ENCODE results near the gene TNFRSF9.

Gene TNFRSF9

DNA sequence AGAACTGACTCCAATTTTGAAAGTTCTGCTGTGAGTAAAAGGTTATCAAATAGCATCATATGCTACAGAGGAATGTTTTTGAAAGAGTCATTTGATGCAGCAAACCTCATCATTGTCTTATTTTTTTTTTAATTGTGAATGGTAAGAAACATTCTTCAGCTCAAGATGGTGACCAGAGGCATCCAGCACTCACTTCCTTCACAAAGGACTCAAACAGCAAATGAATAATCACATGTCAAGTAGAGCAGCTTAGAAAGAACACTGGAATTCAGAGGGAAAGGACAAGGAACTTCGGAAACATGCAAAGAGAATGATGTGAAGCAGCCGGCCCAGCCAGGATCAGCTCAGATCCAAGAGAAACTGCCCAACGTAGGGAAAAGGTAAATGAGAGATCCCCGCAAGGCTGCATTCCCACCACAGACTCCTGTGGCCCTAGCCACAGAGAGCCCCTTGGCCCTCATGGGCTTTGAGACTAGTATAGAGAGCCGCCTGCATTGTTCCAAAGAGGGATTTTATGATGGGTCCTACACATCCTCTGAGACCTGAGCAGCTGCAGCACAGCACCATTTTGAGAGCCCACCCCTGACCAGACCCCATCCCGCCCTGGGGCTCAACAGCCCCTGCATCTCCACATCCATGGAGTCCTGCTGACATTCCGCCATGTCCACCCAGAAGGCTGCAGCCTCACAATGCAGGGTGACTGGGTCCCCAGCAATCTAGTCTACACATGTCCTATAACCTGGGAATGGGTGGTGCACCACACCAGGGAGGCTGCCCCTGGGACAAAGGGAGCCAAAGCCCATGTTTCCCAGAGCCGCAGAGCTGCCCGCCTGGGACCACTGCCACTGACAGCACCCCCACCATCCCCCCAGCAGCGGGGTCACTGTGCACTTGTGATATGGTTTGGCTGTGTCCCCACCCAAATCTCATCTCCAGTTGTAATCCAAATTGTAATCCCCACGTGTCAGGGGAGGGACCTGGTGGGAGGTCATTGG, 66.5 kb downstream of the TNFRSF9 start:
- no peak overlapping the region for H3K4me3 ChIP-seq (ENCODE audit: low read length)
- TF ChIP-seq, protein P1, sequence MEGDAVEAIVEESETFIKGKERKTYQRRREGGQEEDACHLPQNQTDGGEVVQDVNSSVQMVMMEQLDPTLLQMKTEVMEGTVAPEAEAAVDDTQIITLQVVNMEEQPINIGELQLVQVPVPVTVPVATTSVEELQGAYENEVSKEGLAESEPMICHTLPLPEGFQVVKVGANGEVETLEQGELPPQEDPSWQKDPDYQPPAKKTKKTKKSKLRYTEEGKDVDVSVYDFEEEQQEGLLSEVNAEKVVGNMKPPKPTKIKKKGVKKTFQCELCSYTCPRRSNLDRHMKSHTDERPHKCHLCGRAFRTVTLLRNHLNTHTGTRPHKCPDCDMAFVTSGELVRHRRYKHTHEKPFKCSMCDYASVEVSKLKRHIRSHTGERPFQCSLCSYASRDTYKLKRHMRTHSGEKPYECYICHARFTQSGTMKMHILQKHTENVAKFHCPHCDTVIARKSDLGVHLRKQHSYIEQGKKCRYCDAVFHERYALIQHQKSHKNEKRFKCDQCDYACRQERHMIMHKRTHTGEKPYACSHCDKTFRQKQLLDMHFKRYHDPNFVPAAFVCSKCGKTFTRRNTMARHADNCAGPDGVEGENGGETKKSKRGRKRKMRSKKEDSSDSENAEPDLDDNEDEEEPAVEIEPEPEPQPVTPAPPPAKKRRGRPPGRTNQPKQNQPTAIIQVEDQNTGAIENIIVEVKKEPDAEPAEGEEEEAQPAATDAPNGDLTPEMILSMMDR (IDR thresholded peaks at IDR 0.05; ENCODE audit: insufficient read depth, low read depth, low read length, missing control alignments): no peak
- DNase-seq (ENCODE audit: low read depth): no peak

DNA sequence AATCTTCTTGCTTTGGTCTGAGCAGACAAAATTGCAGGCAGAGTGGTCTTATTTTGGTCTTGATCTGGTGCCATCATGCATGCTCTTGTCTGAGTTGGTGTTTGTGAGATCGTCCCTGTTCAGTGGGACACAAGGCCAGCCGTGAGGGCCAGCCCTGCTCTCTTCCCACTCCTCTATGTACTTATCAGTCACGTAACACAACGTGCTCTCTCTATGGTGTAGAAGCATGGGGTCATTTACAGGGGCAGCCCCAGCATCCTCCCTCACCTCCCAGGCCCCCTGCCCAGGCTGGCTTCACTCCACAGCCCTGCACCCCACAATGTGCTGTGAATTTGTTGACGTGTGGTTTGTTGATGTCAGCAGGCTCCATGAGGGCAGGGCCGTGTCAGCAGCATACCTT, 69.5 kb downstream of the TNFRSF9 start:
- no peak overlapping the region for H3K4me3 ChIP-seq (ENCODE audit: low read length)
- TF ChIP-seq, protein P1 (IDR thresholded peaks at IDR 0.05; ENCODE audit: insufficient read depth, low read depth, low read length, missing control alignments): no peak
- DNase-seq (ENCODE audit: low read depth): no peak

DNA sequence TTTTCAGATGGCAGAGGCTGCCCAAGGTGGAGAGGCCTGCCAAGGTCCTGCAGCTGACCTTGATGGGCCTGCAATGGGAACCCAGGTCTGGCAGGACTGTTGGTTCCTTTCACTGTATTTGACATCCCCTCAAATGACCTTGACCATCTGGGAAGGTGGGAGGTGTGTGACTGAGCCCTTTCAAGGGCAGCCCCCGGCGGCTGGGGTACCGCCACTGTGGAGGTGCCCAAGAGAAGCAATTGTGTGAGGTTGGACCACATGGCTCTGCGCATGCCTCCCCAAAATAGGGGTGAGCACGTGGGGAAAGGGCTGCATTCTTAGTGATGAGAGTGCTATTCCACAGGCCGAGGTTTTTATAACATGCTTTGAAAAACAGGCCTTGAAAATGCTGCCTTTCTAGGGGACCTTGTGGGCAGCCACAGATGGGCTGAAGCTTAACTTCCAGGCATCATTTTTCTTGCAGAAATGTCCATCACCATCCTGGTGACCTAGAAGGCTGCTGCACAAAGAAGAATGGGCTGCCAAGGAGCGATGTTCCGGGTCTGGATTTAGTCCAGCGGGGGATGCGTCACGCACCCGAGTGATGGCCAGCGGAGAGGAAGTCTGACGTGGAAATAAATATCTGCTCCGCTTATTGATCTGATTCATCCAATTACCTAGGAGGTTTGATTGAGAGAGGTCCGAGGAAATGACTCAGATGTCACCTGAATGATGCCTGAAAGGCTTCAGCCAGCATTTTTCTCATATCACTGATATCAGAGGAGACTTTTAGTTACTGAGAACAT, 71.3 kb downstream of the TNFRSF9 start:
- TF ChIP-seq, protein P1 (IDR thresholded peaks at IDR 0.05; ENCODE audit: insufficient read depth, low read depth, low read length, missing control alignments): no peak
- DNase-seq (ENCODE audit: low read depth): no peak
- no peak overlapping the region for H3K4me3 ChIP-seq (ENCODE audit: low read length)

DNA sequence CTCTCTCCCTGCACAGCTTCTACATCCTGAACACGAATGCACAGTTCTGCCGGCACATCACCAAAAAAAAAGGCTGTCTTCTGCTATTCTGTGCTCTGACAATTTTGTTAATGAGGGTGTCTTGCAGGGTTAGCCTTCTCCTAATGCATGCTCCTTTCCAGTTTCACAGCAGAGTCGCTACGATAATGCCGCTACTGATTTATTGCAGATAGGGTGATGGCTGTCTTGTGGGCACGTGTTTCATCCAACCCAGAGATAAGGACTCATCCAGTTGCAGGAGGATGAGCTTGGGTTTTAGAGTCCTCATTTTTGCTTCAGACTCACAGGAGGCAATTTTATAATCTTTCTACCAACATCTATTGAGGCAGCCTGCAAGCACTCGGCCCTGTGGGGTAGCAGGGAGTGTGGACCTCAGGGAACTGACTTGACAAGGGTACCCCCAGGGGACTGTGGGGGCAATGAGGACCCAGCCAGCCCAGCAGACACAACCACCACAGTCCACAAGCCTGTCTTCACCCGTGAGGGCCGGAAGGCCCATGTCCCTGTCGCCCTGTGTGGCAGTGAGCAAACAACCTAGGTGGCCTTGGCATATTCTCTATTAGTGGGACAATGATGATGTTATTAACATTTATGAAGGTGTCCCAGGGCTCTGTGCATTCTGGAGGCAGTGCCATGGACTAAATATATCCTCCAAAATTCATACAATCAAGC, 72.4 kb downstream of the TNFRSF9 start:
- H3K4me3 ChIP-seq (ENCODE audit: low read length): no peak overlapping the region
- TF ChIP-seq, protein P1 (IDR thresholded peaks at IDR 0.05; ENCODE audit: insufficient read depth, low read depth, low read length, missing control alignments): no peak

DNA sequence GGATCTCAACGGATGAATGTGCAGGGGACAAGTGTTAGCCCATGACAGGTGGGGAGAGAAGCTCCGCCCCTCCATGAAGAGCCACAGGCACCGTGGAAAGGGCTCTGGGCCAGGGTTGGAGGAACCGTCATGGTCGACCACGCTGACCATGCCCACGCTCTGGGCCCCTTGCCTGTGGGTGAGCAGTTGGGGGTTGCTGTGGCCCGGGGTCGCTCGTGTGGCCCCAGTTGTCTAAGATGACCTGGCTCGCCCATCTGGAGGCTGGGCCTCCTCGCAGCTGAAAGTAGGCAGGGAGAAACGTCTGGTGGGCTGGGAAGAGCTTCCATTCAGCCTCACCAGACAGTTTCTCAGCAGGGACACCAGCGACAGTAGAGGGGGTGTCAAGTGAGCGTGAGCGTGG, 74.7 kb downstream of the TNFRSF9 start:
- H3K4me3 ChIP-seq (ENCODE audit: low read length): no peak overlapping the region
- TF ChIP-seq, protein P1 (IDR thresholded peaks at IDR 0.05; ENCODE audit: insufficient read depth, low read depth, low read length, missing control alignments): no peak
- DNase-seq (ENCODE audit: low read depth): no peak

More for the DNA sequence above, 72.4 kb downstream of the TNFRSF9 start:
- no peak for DNase-seq (ENCODE audit: low read depth)

All from epithelial cell of esophagus (primary cell).